ENCODE measurements around the gene DDX24.

DDX24 gene

GRCh38 chr14:94124582-94125377 lies 43.8 kb upstream of the DDX24 start:
- H3K4me3 ChIP-seq (ENCODE audit: low read depth, low read length): no peak overlapping the region
- H3K9ac ChIP-seq (ENCODE audit: low read depth, low read length): no peak overlapping the region
- no peaks in the 10 kb centered on the region; the same call in 1 of the 2 replicates for H3K27me3 ChIP-seq (ENCODE audit: control insufficient read depth, insufficient read depth, low read length)
- H3K9me3 ChIP-seq (ENCODE audit: control insufficient read depth, insufficient read depth, low read length): no peaks in the 10 kb centered on the region
- peaks cover 5% of the 10 kb centered on the region; the same call in 1 of the 2 replicates for H3K4me1 ChIP-seq (ENCODE audit: control insufficient read depth, insufficient read depth, low read length)
- no peaks in the 10 kb centered on the region for H3K36me3 ChIP-seq (ENCODE audit: control insufficient read depth, insufficient read depth, low read length)
- H3K27ac ChIP-seq (ENCODE audit: low read depth, low read length): no peak overlapping the region

GRCh38 chr14:94123868-94124267 lies 42.9 kb upstream of the DDX24 start:
- H3K9me3 ChIP-seq (ENCODE audit: control insufficient read depth, insufficient read depth, low read length): no peaks in the 10 kb centered on the region
- no peak overlapping the region for H3K9ac ChIP-seq (ENCODE audit: low read depth, low read length)
- H3K4me3 ChIP-seq (ENCODE audit: low read depth, low read length): no peak overlapping the region
- peaks cover 4% of the 10 kb centered on the region; the same call in 1 of the 2 replicates for H3K4me1 ChIP-seq (ENCODE audit: control insufficient read depth, insufficient read depth, low read length)
- H3K27ac ChIP-seq (ENCODE audit: low read depth, low read length): no peak overlapping the region
- no peaks in the 10 kb centered on the region for H3K36me3 ChIP-seq (ENCODE audit: control insufficient read depth, insufficient read depth, low read length)
- no peaks in the 10 kb centered on the region; the same call in 1 of the 2 replicates for H3K27me3 ChIP-seq (ENCODE audit: control insufficient read depth, insufficient read depth, low read length)

- H3K4me3 ChIP-seq (ENCODE audit: low read depth, low read length): no peak overlapping the region
- no peaks in the 10 kb centered on the region for H3K36me3 ChIP-seq (ENCODE audit: control insufficient read depth, insufficient read depth, low read length)
- H3K27me3 ChIP-seq (ENCODE audit: control insufficient read depth, insufficient read depth, low read length): no peaks in the 10 kb centered on the region
- no peaks in the 10 kb centered on the region for H3K4me1 ChIP-seq (ENCODE audit: control insufficient read depth, insufficient read depth, low read length)
- no peaks in the 10 kb centered on the region for H3K9me3 ChIP-seq (ENCODE audit: control insufficient read depth, insufficient read depth, low read length)
- H3K9ac ChIP-seq (ENCODE audit: low read depth, low read length): no peak overlapping the region
- H3K27ac ChIP-seq (ENCODE audit: low read depth, low read length): no peak overlapping the region
These were observed 42.3 kb upstream of the DDX24 start for GRCh38 chr14:94123296-94123695.

- no peak overlapping the region for H3K9ac ChIP-seq (ENCODE audit: low read depth, low read length)
- H3K27ac ChIP-seq (ENCODE audit: low read depth, low read length): no peak overlapping the region
- H3K9me3 ChIP-seq (ENCODE audit: control insufficient read depth, insufficient read depth, low read length): no peaks in the 10 kb centered on the region
- no peaks in the 10 kb centered on the region for H3K36me3 ChIP-seq (ENCODE audit: control insufficient read depth, insufficient read depth, low read length)
- H3K27me3 ChIP-seq (ENCODE audit: control insufficient read depth, insufficient read depth, low read length): no peaks in the 10 kb centered on the region
- no peaks in the 10 kb centered on the region for H3K4me1 ChIP-seq (ENCODE audit: control insufficient read depth, insufficient read depth, low read length)
- no peak overlapping the region for H3K4me3 ChIP-seq (ENCODE audit: low read depth, low read length)
These were observed 41.4 kb upstream of the DDX24 start for GRCh38 chr14:94122438-94122837.

GRCh38 chr14:94121485-94121884 lies 40.5 kb upstream of the DDX24 start:
- Histone ChIP-seq H3K9me3 (ENCODE audit: control insufficient read depth, insufficient read depth, low read length) (no peaks in the 10 kb centered on the region), H3K36me3 (ENCODE audit: control insufficient read depth, insufficient read depth, low read length) (no peaks in the 10 kb centered on the region), H3K27ac (ENCODE audit: low read depth, low read length) (no peak overlapping the region), H3K27me3 (ENCODE audit: control insufficient read depth, insufficient read depth, low read length) (no peaks in the 10 kb centered on the region), H3K4me1 (ENCODE audit: control insufficient read depth, insufficient read depth, low read length) (no peaks in the 10 kb centered on the region), H3K4me3 (ENCODE audit: low read depth, low read length) (no peak overlapping the region), H3K9ac (ENCODE audit: low read depth, low read length) (no peak overlapping the region)

- no peak overlapping the region for H3K4me3 ChIP-seq (ENCODE audit: low read depth, low read length)
- H3K36me3 ChIP-seq (ENCODE audit: control insufficient read depth, insufficient read depth, low read length): no peaks in the 10 kb centered on the region
- no peaks in the 10 kb centered on the region for H3K9me3 ChIP-seq (ENCODE audit: control insufficient read depth, insufficient read depth, low read length)
- no peaks in the 10 kb centered on the region for H3K27me3 ChIP-seq (ENCODE audit: control insufficient read depth, insufficient read depth, low read length)
- H3K27ac ChIP-seq (ENCODE audit: low read depth, low read length): no peak overlapping the region
- H3K4me1 ChIP-seq (ENCODE audit: control insufficient read depth, insufficient read depth, low read length): no peaks in the 10 kb centered on the region
- H3K9ac ChIP-seq (ENCODE audit: low read depth, low read length): no peak overlapping the region
These were observed 39.8 kb upstream of the DDX24 start for GRCh38 chr14:94120667-94121340.

GRCh38 chr14:94119071-94119470 lies 38.1 kb upstream of the DDX24 start:
- Histone ChIP-seq H3K9me3 (ENCODE audit: control insufficient read depth, insufficient read depth, low read length) (no peaks in the 10 kb centered on the region), H3K27ac (ENCODE audit: low read depth, low read length) (no peak overlapping the region), H3K27me3 (ENCODE audit: control insufficient read depth, insufficient read depth, low read length) (no peaks in the 10 kb centered on the region), H3K4me1 (ENCODE audit: control insufficient read depth, insufficient read depth, low read length) (no peaks in the 10 kb centered on the region), H3K4me3 (ENCODE audit: low read depth, low read length) (no peak overlapping the region), H3K9ac (ENCODE audit: low read depth, low read length) (no peak overlapping the region), H3K36me3 (ENCODE audit: control insufficient read depth, insufficient read depth, low read length) (no peaks in the 10 kb centered on the region)

- Histone ChIP-seq H3K27ac (ENCODE audit: low read depth, low read length) (no peak overlapping the region), H3K9me3 (ENCODE audit: control insufficient read depth, insufficient read depth, low read length) (no peaks in the 10 kb centered on the region), H3K9ac (ENCODE audit: low read depth, low read length) (no peak overlapping the region), H3K4me3 (ENCODE audit: low read depth, low read length) (no peak overlapping the region), H3K36me3 (ENCODE audit: control insufficient read depth, insufficient read depth, low read length) (no peaks in the 10 kb centered on the region), H3K4me1 (ENCODE audit: control insufficient read depth, insufficient read depth, low read length) (no peaks in the 10 kb centered on the region), H3K27me3 (ENCODE audit: control insufficient read depth, insufficient read depth, low read length) (no peaks in the 10 kb centered on the region)
These were observed 36.9 kb upstream of the DDX24 start for GRCh38 chr14:94117856-94118255.

GRCh38 chr14:94116701-94117100 lies 35.7 kb upstream of the DDX24 start:
- no peak overlapping the region for H3K27ac ChIP-seq (ENCODE audit: low read depth, low read length)
- H3K4me3 ChIP-seq (ENCODE audit: low read depth, low read length): no peak overlapping the region
- H3K9me3 ChIP-seq (ENCODE audit: control insufficient read depth, insufficient read depth, low read length): no peaks in the 10 kb centered on the region
- H3K9ac ChIP-seq (ENCODE audit: low read depth, low read length): no peak overlapping the region
- H3K27me3 ChIP-seq (ENCODE audit: control insufficient read depth, insufficient read depth, low read length): no peaks in the 10 kb centered on the region
- no peaks in the 10 kb centered on the region for H3K4me1 ChIP-seq (ENCODE audit: control insufficient read depth, insufficient read depth, low read length)
- no peaks in the 10 kb centered on the region for H3K36me3 ChIP-seq (ENCODE audit: control insufficient read depth, insufficient read depth, low read length)

GRCh38 chr14:94115631-94116030 lies 34.6 kb upstream of the DDX24 start:
- H3K27me3 ChIP-seq (ENCODE audit: control insufficient read depth, insufficient read depth, low read length): no peaks in the 10 kb centered on the region
- H3K36me3 ChIP-seq (ENCODE audit: control insufficient read depth, insufficient read depth, low read length): no peaks in the 10 kb centered on the region
- no peaks in the 10 kb centered on the region for H3K9me3 ChIP-seq (ENCODE audit: control insufficient read depth, insufficient read depth, low read length)
- no peak overlapping the region for H3K9ac ChIP-seq (ENCODE audit: low read depth, low read length)
- no peaks in the 10 kb centered on the region for H3K4me1 ChIP-seq (ENCODE audit: control insufficient read depth, insufficient read depth, low read length)
- no peak overlapping the region for H3K27ac ChIP-seq (ENCODE audit: low read depth, low read length)
- no peak overlapping the region for H3K4me3 ChIP-seq (ENCODE audit: low read depth, low read length)

GRCh38 chr14:94115058-94115591 lies 34.1 kb upstream of the DDX24 start:
- H3K36me3 ChIP-seq (ENCODE audit: control insufficient read depth, insufficient read depth, low read length): no peaks in the 10 kb centered on the region
- no peaks in the 10 kb centered on the region for H3K9me3 ChIP-seq (ENCODE audit: control insufficient read depth, insufficient read depth, low read length)
- no peak overlapping the region for H3K27ac ChIP-seq (ENCODE audit: low read depth, low read length)
- no peak overlapping the region for H3K9ac ChIP-seq (ENCODE audit: low read depth, low read length)
- H3K4me1 ChIP-seq (ENCODE audit: control insufficient read depth, insufficient read depth, low read length): no peaks in the 10 kb centered on the region
- no peaks in the 10 kb centered on the region for H3K27me3 ChIP-seq (ENCODE audit: control insufficient read depth, insufficient read depth, low read length)
- no peak overlapping the region for H3K4me3 ChIP-seq (ENCODE audit: low read depth, low read length)

All from HUES48 (cell line).